IPS-15b (cell line): Measurements from ENCODE around the gene NYAP1.

Experiments used
- H3K27me3 ChIP-seq: one replicate; pipeline ENCODE4 v1.6.1; 2013; ENCODE audit warnings: low read length; ENCODE audit not compliant: control insufficient read depth, insufficient read depth
- H3K36me3 ChIP-seq: one replicate; pipeline ENCODE4 v1.6.1; 2013; ENCODE audit warnings: low read length; ENCODE audit not compliant: control insufficient read depth, insufficient read depth
- H3K4me1 ChIP-seq: one replicate; pipeline ENCODE4 v1.6.1; 2013; ENCODE audit warnings: mild to moderate bottlenecking, low read length; ENCODE audit not compliant: control insufficient read depth, insufficient read depth
- H3K4me3 ChIP-seq: one replicate; pipeline ENCODE4 v1.5.1; 2013; ENCODE audit warnings: low read depth, low read length
- H3K9ac ChIP-seq: one replicate; pipeline ENCODE4 v1.6.1; 2013; ENCODE audit warnings: low read depth, mild to moderate bottlenecking, low read length
- H3K9me3 ChIP-seq: one replicate; pipeline ENCODE4 v1.6.1; 2013; ENCODE audit warnings: mild to moderate bottlenecking, low read length; ENCODE audit not compliant: control insufficient read depth, insufficient read depth

The NYAP1 gene

DNA sequence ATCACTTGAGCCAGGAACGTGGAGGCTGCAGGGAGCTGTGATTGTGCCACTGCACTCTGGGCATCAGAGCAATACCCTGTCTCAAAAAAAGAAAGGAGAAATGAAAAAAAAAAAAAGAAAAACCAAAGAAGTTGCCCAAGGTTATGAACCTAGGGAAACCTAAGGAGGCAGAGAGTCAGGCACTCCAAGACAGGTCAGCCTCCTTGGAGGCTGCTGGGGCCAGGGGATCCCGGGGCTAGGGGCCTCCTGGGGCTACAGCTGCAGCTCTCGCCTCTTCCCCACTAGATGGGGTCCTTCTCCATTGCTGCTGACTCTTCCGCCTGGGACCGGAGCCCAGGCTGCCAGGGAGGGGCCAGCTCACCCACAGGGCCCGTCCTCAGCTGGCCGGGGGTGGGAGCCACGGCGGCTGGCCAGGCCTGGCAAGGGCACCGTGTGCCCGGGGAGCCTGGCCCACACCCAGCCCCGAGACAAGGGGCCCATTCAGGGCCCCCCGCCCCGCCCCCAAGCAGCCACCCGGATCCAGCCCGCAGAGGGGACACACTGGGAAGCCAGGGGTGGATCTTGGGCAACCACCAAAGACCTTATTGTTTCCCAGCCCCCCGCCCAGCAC is 17.9 kb upstream of the NYAP1 start:
- no peaks in the 10 kb centered on the region for H3K27me3 ChIP-seq
- H3K9me3 ChIP-seq: no peaks in the 10 kb centered on the region
- H3K9ac ChIP-seq: no peak overlapping the region
- H3K4me1 ChIP-seq: no peaks in the 10 kb centered on the region
- no peak overlapping the region for H3K4me3 ChIP-seq
- no peaks in the 10 kb centered on the region for H3K36me3 ChIP-seq

DNA sequence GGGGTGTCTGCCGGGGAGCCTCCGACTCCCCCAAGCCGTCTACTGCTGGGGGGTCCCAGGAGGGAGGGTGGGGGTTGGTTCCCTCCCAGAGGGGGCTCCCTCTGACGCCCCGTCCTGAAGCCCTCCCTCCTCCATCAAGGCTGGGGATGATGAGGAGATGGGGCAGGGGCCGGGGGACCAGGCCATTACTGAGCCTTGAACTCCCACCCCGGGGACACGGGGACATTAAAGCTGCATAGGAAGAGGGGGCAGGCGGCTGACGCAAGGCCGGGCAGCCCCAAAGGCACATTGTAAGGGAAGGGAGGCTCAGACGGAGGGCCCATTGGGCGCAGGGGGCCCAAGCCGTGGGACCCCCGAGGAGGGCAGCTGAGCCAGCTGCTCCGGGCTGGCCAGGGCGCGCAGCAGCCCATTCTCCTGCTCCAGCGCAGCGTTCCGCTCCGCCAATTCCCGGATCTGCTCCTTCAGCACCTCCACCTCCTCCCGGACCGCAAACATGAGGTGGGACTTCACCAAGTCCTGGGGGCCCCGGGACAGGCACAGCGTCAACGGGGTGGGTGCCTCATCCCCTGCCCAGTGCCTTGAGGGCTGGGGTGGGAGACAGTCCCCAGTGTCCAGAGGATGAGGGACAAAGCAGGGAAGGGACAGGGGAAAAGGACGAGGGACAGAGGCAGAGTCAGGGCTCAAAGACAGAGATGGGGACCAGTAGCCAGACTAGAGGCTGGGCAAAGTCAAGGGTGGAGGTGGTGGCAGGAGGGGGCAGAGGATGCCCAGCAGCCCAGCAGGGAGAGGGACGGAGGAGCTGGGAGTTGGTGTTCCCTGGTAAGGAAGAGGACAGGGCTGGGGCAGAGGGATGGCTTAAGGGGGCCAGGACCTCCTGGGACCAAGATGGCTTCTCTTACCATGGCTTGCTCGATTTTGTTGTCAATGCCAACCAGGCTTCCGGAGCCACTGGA is 16.8 kb upstream of the NYAP1 start:
- Histone ChIP-seq H3K4me3 (no peak overlapping the region), H3K4me1 (peaks cover 1% of the 10 kb centered on the region), H3K9ac (no peak overlapping the region), H3K27me3 (no peaks in the 10 kb centered on the region), H3K9me3 (no peaks in the 10 kb centered on the region), H3K36me3 (no peaks in the 10 kb centered on the region)

GRCh38 chr7:100467638-100468373 is 15.9 kb upstream of the NYAP1 start:
- H3K9me3 ChIP-seq: no peaks in the 10 kb centered on the region
- H3K9ac ChIP-seq: no peak overlapping the region
- H3K4me3 ChIP-seq: no peak overlapping the region

GRCh38 chr7:100469227-100470044 is 14.3 kb upstream of the NYAP1 start:
- Histone ChIP-seq H3K4me3 (no peak overlapping the region), H3K36me3 (peaks cover 2% of the 10 kb centered on the region), H3K27me3 (no peaks in the 10 kb centered on the region), H3K9me3 (no peaks in the 10 kb centered on the region), H3K4me1 (peaks cover 2% of the 10 kb centered on the region), H3K9ac (no peak overlapping the region)

More at GRCh38 chr7:100467638-100468373, 15.9 kb upstream of the NYAP1 start:
- Histone ChIP-seq H3K27me3 (no peaks in the 10 kb centered on the region), H3K36me3 (no peaks in the 10 kb centered on the region), H3K4me1 (peaks cover 2% of the 10 kb centered on the region)

DNA sequence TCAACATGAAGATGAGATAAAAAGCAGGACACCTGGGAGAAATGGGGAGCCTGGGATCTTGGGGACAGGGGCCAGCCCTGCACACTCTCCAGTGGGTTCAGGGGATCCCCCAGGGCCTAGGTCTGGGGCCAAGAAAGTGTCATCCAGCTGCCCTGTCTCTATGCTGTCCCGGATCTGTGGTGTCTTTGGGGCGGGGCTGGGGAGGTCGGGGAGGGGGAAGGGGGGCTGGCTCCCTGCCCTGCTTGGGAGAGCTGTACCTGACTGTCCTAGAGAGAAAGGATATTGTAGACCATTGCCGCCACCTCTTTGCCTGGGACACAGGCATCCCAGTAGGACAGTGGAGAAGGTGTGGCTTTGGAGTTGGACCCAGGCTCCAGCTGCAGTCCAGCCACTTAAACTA is 12.7 kb upstream of the NYAP1 start:
- Histone ChIP-seq H3K9me3 (no peaks in the 10 kb centered on the region), H3K27me3 (no peaks in the 10 kb centered on the region), H3K4me1 (peaks cover 4% of the 10 kb centered on the region), H3K36me3 (peaks cover 3% of the 10 kb centered on the region), H3K9ac (no peak overlapping the region), H3K4me3 (no peak overlapping the region)

GRCh38 chr7:100472121-100472851 is 11.4 kb upstream of the NYAP1 start:
- peaks cover 8% of the 10 kb centered on the region for H3K36me3 ChIP-seq
- no peak overlapping the region for H3K9ac ChIP-seq
- H3K4me1 ChIP-seq: peaks cover 4% of the 10 kb centered on the region

GRCh38 chr7:100472854-100473499 is 10.8 kb upstream of the NYAP1 start:
- H3K36me3 ChIP-seq: peaks cover 8% of the 10 kb centered on the region
- H3K9me3 ChIP-seq: no peaks in the 10 kb centered on the region
- no peak overlapping the region for H3K4me3 ChIP-seq
- H3K4me1 ChIP-seq: peaks cover 4% of the 10 kb centered on the region
- no peak overlapping the region for H3K9ac ChIP-seq
- H3K27me3 ChIP-seq: no peaks in the 10 kb centered on the region

More at GRCh38 chr7:100472121-100472851, 11.4 kb upstream of the NYAP1 start:
- Histone ChIP-seq H3K4me3 (no peak overlapping the region), H3K27me3 (no peaks in the 10 kb centered on the region), H3K9me3 (no peaks in the 10 kb centered on the region)

- H3K9me3 ChIP-seq: no peaks in the 10 kb centered on the region
- no peaks in the 10 kb centered on the region for H3K27me3 ChIP-seq
- peaks cover 4% of the 10 kb centered on the region for H3K4me1 ChIP-seq
- peaks cover 8% of the 10 kb centered on the region for H3K36me3 ChIP-seq
- no peak overlapping the region for H3K4me3 ChIP-seq
- peak overlapping the region; percentile 24 for H3K9ac ChIP-seq
Observed at GRCh38 chr7:100475549-100475948, 8.2 kb upstream of the NYAP1 start.

- H3K4me3 ChIP-seq: no peak overlapping the region
- H3K4me1 ChIP-seq: peaks cover 4% of the 10 kb centered on the region
- peak overlapping the region; percentile 24 for H3K9ac ChIP-seq
Observed at GRCh38 chr7:100476101-100476780, 7.5 kb upstream of the NYAP1 start.

More at GRCh38 chr7:100476101-100476780, 7.5 kb upstream of the NYAP1 start:
- no peaks in the 10 kb centered on the region for H3K9me3 ChIP-seq
- H3K27me3 ChIP-seq: no peaks in the 10 kb centered on the region
- peaks cover 8% of the 10 kb centered on the region for H3K36me3 ChIP-seq
